ENCODE measurements around the gene SEBOX.

DNA sequence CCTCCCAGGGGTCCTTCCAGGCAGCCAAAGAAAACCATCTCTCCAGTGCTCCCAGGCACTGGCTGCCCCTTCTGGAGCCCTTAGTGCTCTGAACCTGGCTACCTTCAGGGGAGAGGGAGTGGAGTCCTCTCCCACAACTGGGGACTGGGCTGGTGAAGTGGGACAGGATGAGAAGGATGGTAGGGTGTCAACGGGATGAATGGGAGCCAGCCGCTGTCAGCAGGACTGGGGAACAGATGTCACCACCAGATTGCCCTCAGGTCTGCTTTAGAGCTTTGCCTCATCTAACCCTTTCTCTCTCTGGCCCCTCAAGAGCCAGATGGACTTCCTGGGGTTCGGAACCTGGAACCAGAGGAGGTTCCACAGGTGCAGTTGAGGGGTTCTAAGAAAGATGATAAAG is 488 bp upstream of the SEBOX start:
- TF ChIP-seq POLR2A (IDR thresholded peaks at IDR 0.05; ENCODE audit: low read length) (no peak), SMC3 (IDR thresholded peaks at IDR 0.05) (no peak), EP300 (IDR thresholded peaks at IDR 0.05) (no peak), FOSL2 (IDR thresholded peaks at IDR 0.05) (no peak), FOSL2 (CRISPR knock-in tag; IDR thresholded peaks at IDR 0.05) (no peak), CEBPB (IDR thresholded peaks at IDR 0.05) (no peak), CHD2 (IDR thresholded peaks at IDR 0.05; ENCODE audit: low read length, partially characterized antibody) (no peak), EHF (CRISPR knock-in tag; IDR thresholded peaks at IDR 0.05) (no peak)
- TF ChIP-seq, protein P1, sequence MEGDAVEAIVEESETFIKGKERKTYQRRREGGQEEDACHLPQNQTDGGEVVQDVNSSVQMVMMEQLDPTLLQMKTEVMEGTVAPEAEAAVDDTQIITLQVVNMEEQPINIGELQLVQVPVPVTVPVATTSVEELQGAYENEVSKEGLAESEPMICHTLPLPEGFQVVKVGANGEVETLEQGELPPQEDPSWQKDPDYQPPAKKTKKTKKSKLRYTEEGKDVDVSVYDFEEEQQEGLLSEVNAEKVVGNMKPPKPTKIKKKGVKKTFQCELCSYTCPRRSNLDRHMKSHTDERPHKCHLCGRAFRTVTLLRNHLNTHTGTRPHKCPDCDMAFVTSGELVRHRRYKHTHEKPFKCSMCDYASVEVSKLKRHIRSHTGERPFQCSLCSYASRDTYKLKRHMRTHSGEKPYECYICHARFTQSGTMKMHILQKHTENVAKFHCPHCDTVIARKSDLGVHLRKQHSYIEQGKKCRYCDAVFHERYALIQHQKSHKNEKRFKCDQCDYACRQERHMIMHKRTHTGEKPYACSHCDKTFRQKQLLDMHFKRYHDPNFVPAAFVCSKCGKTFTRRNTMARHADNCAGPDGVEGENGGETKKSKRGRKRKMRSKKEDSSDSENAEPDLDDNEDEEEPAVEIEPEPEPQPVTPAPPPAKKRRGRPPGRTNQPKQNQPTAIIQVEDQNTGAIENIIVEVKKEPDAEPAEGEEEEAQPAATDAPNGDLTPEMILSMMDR (IDR thresholded peaks at IDR 0.05): no peak

Measured in A549 (cell line).